HG02610 (cell line): ENCODE data around the gene ZNF528.

Experiments
- ATAC-seq: cut with Tn5 transposase; IDR thresholded peaks from one replicate; pipeline ENCODE4 v1.9.1; 2021; ENCODE audit warnings: mild to moderate bottlenecking, moderate library complexity; ENCODE audit not compliant: unreplicated experiment

The ZNF528 gene

DNA sequence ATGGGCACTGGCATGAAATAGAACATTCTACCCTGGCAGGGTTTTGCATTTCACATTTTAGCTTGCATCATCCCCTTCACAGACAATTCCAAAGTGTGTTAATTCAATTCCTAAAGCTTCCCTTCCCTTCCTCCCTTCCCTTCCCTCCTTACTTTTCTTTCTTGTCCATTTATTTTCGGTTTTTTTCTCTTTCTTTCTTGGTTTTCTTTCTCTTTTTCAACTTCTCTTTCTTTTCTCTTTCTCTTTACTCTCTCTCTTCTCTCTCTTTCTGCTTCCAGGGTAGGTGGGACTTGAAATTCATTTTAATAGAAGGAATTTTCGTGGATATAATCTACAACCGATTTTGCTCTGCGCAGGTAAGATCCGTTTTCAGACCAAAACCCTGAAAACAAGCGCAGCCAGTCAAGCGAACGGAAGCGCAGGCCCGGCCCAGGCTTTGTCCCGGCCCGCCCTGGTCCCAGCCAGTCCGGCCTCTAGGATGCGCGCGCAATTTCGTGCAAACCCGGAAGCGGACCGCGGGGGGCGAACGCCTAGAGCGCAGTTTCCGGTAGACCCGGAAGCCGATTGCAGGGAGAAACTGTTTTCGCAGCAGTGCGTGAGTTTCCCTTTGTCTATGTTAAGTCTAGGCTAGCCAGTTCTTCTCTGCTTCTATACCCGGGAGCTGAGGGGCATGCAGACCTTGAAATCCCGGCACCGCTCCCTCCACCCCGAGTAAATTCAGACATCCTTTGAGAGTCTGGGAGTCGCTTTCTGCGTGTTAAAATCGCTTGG, at the start of gene ZNF528:
Gene ZNF528, plus strand, starts transcription at position 540 of the 771 bp plus-strand sequence. CDS start 4,165 bp downstream, outside the sequence.
- peak; percentile 81 for ATAC-seq

DNA sequence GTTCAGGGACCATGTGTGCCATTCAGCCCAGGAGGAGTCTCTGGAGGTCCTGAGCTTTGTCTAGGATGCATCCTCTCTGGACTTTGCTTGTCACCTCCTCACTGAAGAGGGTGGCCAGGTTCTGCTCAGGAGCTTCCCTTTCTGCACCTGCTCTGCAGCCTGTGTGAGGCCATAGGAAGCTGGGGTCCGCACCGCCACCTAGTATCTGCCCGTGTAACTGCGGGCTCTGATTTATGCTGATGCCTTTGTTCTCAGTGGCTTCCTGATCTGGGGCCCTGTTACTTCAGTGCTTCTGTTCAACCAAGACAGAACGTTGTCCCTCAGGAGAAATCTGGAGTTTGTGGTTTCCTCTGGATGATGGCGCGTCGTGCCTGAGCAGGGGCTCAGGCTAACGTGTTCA, 46.1 kb upstream of the ZNF528 start:
- ATAC-seq: no peak

DNA sequence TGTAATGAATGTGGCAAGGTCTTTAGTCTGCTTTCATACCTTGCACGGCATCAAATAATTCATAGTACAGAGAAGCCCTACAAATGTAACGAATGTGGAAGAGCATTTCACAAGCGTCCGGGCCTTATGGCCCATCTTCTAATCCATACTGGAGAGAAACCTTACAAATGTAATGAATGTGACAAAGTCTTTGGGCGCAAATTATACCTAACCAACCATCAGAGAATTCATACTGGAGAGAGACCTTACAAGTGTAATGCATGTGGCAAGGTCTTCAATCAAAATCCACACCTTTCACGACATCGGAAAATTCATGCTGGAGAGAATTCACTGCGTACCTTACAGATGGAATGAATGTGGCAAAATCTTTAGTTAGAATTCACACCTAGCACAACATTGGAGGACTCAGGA, 31.2 kb upstream of the ZNF528 start:
- ATAC-seq: no peak

DNA sequence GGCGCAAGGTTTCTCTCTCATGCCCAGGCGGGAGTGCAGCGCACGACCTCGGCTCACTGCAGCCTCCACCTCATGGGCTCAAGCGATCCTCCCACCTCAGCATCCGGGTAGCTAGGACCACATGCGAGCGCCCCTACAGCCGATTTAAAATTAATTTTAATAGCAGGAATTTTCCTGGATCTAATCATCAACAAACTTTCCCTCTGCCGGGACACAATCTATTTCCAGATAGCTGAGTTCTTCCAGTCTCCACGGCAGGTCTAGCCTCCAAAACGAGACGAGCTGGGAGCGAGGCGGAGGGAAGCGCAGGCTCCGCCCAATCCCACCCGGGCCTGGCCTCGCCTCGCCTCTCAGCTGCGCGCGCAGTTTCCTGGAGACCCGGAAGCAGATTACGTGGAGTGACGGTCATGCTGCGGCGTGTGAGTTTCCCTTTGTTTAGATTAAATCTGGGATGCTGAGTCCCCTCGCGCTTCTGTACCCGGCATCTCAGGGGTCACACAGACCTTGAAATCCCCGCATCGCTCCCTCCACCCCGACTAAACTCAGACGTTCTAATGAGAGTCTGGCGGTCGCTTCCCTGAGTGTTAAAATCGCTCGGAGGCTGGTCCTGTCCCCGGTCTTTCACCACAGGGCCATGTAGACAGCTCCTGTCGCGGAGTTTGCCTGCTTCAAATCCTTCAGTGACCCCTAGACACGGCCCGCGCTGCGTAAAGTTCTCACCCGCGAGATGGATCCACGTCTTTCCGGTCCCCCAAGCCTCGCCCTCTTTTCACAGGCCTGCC, 27.9 kb upstream of the ZNF528 start, which contains the start of gene ZNF880:
Gene ZNF880, plus strand, starts transcription at position 365 of the 782 bp plus-strand sequence. Its CDS starts 43 bp downstream, at position 408.
- ATAC-seq: peak; percentile 86

DNA sequence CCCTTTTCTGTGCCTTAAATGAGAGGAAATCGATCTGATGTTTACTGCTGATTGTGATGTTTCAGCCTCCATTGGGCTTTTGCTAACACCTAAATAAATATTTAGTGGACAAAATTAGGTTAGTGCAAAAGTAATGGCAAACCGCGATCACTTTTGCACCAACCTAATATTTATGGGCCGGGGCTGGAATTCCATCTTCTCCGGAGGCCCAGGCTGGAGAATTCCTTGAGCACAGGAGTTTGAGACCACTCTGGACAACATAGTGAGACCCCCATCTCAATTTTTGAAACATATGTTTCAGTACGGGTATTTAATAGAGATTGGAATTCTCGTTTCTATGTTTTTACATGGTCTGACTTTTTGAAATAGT, 27.3 kb upstream of the ZNF528 start:
- no peak for ATAC-seq

DNA sequence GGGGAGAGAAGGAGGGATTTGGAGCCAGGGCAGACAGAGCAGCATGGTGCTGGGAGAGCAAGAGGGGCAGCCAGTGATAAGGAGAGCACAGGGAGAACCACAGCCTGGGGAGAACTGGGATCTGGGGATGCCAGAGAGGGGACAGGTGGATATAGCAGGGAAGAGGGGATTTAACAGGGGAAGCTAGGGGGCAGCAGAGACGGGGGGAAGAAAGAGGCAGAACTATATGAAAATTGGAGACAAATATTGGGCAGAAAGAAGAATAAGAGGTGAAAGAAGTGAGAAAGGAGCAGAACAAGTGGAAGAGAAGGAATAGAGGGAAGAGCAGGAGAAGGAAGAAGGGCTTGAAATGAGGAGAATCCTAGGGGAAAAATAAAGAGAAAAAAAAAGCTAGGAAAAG, 6.5 kb upstream of the ZNF528 start:
- no peak for ATAC-seq

DNA sequence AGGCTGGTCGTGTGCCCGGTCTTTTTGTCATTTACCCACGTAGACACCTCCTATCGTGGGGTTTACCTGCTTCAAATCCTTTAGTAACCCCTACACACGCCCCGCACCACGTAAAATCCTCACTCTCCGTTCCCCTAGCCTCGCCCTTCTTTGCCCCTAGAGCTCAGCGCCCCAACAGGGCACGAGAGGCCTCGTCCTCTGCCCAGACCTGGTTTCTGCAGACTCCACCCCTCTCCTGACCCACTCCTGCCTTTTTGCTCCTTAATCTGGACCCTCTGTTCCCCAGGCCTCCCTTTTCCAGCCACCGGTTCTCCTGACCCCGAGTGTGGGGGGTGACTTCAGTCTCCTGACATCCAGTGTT, 412 bp downstream of the ZNF528 start:
- ATAC-seq: no peak

DNA sequence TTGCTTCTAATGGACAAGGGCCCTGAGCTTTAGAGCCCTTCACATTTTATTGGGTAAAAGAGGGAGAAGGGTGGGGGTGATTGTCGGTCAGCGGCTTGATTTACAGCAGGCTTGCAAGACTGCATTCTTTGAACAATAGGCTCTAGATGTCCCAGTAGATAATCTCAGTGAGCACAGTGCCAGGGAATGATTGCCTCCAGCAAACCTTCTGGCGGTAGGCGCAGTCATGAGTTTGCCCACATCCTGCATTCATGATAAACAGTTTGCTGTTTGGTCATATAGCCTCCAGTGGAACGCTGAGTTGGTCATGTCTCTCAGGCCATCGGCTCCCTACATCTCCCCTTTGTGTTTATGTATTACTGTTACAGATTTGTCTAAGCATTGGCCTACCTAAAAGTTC, 12.6 kb downstream of the ZNF528 start:
- no peak for ATAC-seq

DNA sequence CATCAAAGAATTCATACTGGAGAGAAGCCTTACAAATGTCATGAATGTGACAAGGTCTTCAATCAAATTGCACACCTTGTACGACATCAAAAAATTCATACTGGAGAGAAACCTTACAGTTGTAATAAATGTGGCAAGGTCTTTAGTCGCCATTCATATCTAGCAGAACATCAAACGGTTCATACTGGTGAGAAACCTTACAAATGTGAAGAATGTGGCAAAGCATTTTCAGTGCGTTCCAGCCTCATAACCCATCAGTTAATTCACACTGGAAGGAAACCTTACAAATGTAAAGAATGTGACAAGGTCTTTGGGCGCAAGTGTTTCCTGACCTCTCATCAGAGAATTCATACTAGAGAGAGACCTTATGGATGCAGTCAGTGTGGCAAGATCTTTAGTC, 18.1 kb downstream of the ZNF528 start:
- no peak for ATAC-seq

DNA sequence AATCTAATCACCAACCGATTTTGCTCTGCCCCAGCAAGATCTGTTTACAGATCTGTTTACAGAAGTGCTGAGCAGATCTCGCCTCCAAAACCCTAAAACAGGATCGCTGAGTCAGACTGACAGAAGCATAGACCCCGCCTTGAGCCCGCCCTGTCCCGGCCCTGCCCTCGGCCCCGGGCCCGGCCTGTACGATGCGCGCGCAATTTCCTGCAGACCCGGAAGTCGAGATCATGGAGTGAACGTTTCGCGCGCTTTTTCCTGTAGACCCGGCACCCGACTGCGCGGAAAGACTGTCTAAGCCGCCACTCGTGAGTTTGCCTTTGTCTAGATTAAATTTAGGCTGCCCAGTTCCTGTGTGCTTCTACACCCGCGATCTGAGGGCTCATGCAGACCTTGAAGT, 31.3 kb downstream of the ZNF528 start, which contains the start of gene ZNF534:
Gene ZNF534, plus strand, starts transcription at position 212 of the 400 bp plus-strand sequence. CDS start 2,327 bp downstream, outside the sequence.
- no peak for ATAC-seq

DNA sequence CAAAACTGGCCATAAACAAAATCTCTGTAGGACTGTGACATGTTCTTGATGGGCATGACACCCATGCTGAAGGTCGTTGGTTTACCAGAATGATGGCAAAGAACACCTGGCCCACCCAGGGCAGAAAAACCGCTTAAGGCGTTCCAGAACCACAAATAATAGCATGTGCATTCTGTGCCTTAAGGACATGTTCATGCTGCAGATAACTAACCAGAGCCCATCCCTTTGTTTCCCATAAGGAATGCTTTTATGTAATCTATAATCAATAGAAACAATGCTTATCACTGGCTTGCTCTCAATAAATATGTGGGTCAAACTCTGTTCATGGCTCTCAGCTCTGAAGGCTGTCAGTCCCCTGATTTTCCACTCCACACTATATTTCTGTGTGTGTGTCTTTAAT, 44.5 kb downstream of the ZNF528 start:
- ATAC-seq: no peak

DNA sequence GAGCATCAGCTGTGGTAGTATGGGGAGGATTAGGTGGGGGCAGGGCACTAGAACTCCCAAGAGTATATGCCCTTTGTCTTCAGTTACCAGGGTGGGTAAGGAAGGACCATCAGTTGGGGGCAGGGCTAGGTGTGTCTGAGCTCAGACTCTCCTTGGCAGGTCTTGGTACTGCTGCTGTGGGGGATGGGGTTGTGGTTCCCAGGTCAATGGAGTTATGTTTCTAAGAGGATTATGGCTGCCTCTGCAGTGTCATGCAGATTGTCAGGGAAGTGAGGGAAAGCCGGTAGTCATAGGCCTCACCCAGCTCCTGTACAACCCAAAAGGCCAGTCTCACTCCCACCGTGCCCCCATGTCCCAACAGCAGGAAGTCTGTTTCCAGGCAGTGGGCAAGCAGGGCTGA, 46.9 kb downstream of the ZNF528 start:
- no peak for ATAC-seq

DNA sequence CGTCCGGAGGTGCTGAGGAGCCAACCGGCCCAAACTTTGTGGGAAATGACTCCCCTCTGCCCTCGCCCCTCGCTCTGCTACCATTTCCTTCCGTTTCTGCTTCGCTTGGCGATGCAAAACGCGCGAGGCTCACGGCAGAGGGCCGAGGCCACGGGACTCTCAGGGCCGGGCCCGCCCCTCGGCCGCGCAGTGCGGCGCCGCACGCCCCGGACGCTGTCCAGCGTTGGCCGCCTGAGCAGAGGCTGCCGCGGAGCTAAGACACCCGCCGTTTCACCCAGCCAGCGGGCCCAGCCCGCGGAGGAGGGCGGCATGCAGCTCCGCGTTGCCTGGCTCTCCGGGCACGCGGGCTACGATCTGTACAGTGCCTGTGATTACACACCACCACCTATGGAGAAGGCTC, 53.6 kb downstream of the ZNF528 start:
- no peak for ATAC-seq

DNA sequence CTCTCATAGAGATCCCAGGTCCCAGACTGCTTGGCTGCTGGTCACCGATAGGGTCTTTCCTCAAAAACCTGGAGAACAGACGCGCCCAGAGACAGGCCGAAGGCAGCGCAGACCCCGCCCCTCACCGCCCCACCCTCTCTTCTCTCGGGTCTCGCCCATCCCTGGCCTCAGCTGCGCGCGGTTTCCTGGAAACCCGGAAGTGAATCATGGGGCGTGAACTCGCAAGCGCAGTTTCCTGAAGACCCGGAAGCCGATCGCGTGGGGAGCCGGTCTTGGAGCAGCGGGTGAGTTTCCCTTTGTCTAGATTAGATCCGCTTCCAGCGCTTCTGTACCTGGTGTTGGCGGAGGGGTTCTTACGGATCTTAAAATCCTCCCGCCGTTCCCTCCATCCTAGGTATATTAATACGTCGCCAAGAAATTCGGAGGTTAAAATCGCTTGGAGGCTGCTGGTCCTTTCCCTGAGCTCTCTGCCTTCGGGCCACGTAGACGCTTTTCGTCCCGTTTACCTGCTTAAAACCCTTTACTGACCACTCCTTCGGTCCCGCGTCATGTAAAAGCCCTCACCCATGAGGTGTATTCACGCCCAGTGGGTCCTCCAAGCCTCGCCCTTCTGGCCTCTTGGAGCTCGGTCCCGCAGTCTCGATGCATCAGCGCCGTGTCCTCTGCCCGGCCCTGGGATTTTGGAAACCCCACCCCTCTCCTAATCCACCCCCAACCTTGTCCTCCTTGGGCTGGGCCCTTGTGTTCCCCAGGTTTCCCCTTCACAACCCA, 55.9 kb downstream of the ZNF528 start, which contains the start of gene ZNF578:
Gene ZNF578, plus strand, starts transcription at position 230 of the 771 bp plus-strand sequence. CDS start 48,293 bp downstream, outside the sequence.
- no peak for ATAC-seq

DNA sequence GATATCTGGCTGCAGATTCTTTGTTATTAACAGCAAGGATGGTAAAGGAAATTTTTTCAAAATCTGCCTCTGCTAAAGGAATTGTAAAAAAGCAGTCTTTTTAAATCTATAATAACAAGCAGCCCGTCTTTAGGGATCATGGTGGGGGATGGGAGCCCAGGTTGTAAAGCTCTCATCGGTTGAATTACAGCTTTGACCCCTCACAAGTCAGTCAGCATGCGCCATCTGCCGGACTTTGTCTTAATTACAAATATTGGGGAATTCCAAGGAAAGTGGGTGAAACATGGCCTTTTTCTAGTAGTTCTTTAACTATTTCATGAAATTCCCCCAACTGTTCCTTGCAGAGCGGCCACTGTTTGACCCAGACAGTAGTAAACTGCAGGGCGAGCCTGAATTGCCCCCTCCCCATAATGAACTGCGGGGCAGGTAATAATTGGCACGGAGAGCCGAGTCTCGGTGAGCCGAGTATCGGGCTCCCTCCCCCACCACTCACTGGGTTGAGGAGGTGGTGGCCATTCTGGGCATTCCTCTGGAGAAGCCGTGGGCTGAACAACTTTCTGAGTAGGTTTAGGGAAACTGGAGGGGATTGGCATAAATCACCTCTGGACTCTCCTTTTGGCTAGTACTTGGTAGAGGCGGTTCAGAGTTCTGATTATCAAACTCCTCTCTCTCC, 67.3 kb downstream of the ZNF528 start:
- ATAC-seq: no peak
